Measurements from ENCODE around the gene EPB41L2.

EPB41L2 gene

GRCh38 chr6:131036601-131037000 is 26.4 kb downstream of the EPB41L2 start:
- H3K9me3 ChIP-seq (ENCODE audit: insufficient read depth, low read length), result no peaks in the 10 kb centered on the region
- no peaks in the 10 kb centered on the region for H3K79me2 ChIP-seq (ENCODE audit: low read length)
- H3K9ac ChIP-seq (ENCODE audit: low read length), result no peak overlapping the region
- no peak overlapping the region for H3K27ac ChIP-seq (ENCODE audit: low read length)
- TF ChIP-seq CTCF (IDR thresholded peaks at IDR 0.05; ENCODE audit: low read depth, low read length) (no peak), EZH2phosphoT487 (IDR thresholded peaks at IDR 0.05; ENCODE audit: low read depth) (no peak)
- H4K20me1 ChIP-seq (ENCODE audit: insufficient read depth, low read length), result no peaks in the 10 kb centered on the region
- H3K36me3 ChIP-seq (replicated peaks; ENCODE audit: low read depth, low read length), result no peaks in the 10 kb centered on the region
- no peaks in the 10 kb centered on the region for H3K27me3 ChIP-seq (ENCODE audit: low read depth, low read length)
- no peaks in the 10 kb centered on the region for H3K4me1 ChIP-seq (ENCODE audit: low read length)
- H3K4me2 ChIP-seq (ENCODE audit: low read length), result no peak overlapping the region
- H3K4me3 ChIP-seq (ENCODE audit: low read length), result no peak overlapping the region
- no peak overlapping the region for H2AFZ ChIP-seq (ENCODE audit: low read depth, low read length)

- H3K9me3 ChIP-seq (ENCODE audit: insufficient read depth, low read length), result no peaks in the 10 kb centered on the region
- no peak overlapping the region for H3K4me2 ChIP-seq (ENCODE audit: low read length)
- H3K79me2 ChIP-seq (ENCODE audit: low read length), result no peaks in the 10 kb centered on the region
- H3K27me3 ChIP-seq (ENCODE audit: low read depth, low read length), result no peaks in the 10 kb centered on the region
- no peaks in the 10 kb centered on the region for H3K4me1 ChIP-seq (ENCODE audit: low read length)
- no peak overlapping the region for H2AFZ ChIP-seq (ENCODE audit: low read depth, low read length)
- H3K4me3 ChIP-seq (ENCODE audit: low read length), result no peak overlapping the region
- H4K20me1 ChIP-seq (ENCODE audit: insufficient read depth, low read length), result no peaks in the 10 kb centered on the region
- H3K27ac ChIP-seq (ENCODE audit: low read length), result no peak overlapping the region
- TF ChIP-seq EZH2phosphoT487 (IDR thresholded peaks at IDR 0.05; ENCODE audit: low read depth) (no peak), CTCF (IDR thresholded peaks at IDR 0.05; ENCODE audit: low read depth, low read length) (no peak)
- H3K9ac ChIP-seq (ENCODE audit: low read length), result no peak overlapping the region
- H3K36me3 ChIP-seq (replicated peaks; ENCODE audit: low read depth, low read length), result no peaks in the 10 kb centered on the region
These were observed 26.9 kb downstream of the EPB41L2 start for GRCh38 chr6:131036143-131036542.

GRCh38 chr6:131035582-131035981 is 27.5 kb downstream of the EPB41L2 start:
- H3K4me1 ChIP-seq (ENCODE audit: low read length), result no peaks in the 10 kb centered on the region
- H3K4me2 ChIP-seq (ENCODE audit: low read length), result no peak overlapping the region
- no peak for TF ChIP-seq CTCF (IDR thresholded peaks at IDR 0.05; ENCODE audit: low read depth, low read length)
- no peak for TF ChIP-seq EZH2phosphoT487 (IDR thresholded peaks at IDR 0.05; ENCODE audit: low read depth)
- H3K27ac ChIP-seq (ENCODE audit: low read length), result no peak overlapping the region
- H4K20me1 ChIP-seq (ENCODE audit: insufficient read depth, low read length), result no peaks in the 10 kb centered on the region
- no peak overlapping the region for H3K4me3 ChIP-seq (ENCODE audit: low read length)
- H3K36me3 ChIP-seq (replicated peaks; ENCODE audit: low read depth, low read length), result no peaks in the 10 kb centered on the region
- H3K27me3 ChIP-seq (ENCODE audit: low read depth, low read length), result no peaks in the 10 kb centered on the region
- no peaks in the 10 kb centered on the region for H3K9me3 ChIP-seq (ENCODE audit: insufficient read depth, low read length)
- H3K79me2 ChIP-seq (ENCODE audit: low read length), result no peaks in the 10 kb centered on the region
- H2AFZ ChIP-seq (ENCODE audit: low read depth, low read length), result no peak overlapping the region
- no peak overlapping the region for H3K9ac ChIP-seq (ENCODE audit: low read length)

GRCh38 chr6:131033631-131034030 is 29.4 kb downstream of the EPB41L2 start:
- no peak for TF ChIP-seq CTCF (IDR thresholded peaks at IDR 0.05; ENCODE audit: low read depth, low read length)
- TF ChIP-seq EZH2phosphoT487 (IDR thresholded peaks at IDR 0.05; ENCODE audit: low read depth), result no peak
- Histone ChIP-seq H2AFZ (ENCODE audit: low read depth, low read length) (no peak overlapping the region), H3K4me2 (ENCODE audit: low read length) (no peak overlapping the region), H4K20me1 (ENCODE audit: insufficient read depth, low read length) (no peaks in the 10 kb centered on the region), H3K27me3 (ENCODE audit: low read depth, low read length) (no peaks in the 10 kb centered on the region), H3K27ac (ENCODE audit: low read length) (no peak overlapping the region), H3K79me2 (ENCODE audit: low read length) (no peaks in the 10 kb centered on the region), H3K9ac (ENCODE audit: low read length) (no peak overlapping the region), H3K9me3 (ENCODE audit: insufficient read depth, low read length) (no peaks in the 10 kb centered on the region), H3K36me3 (replicated peaks; ENCODE audit: low read depth, low read length) (no peaks in the 10 kb centered on the region), H3K4me3 (ENCODE audit: low read length) (no peak overlapping the region), H3K4me1 (ENCODE audit: low read length) (no peaks in the 10 kb centered on the region)
